Parathyroid adenoma (tissue), 2 donors: ENCODE data around the gene ZACN.

ENCODE experiments used
- H2AFZ ChIP-seq: fragments of 300-600 bp; sonication (generic); one replicate; pipeline ENCODE4 v1.7.0; 2017; ENCODE audit warnings: antibody characterized with exemption, mild to moderate bottlenecking
- H3K27ac ChIP-seq: fragments of 300-600 bp; sonication (generic); one replicate; pipeline ENCODE4 v1.7.0; 2017
- H3K27me3 ChIP-seq: fragments of 300-600 bp; sonication (generic); one replicate; pipeline ENCODE4 v1.7.0; 2017; ENCODE audit warnings: low read length; ENCODE audit not compliant: control insufficient read depth, insufficient read depth
- H3K36me3 ChIP-seq: fragments of 300-600 bp; sonication (generic); one replicate; pipeline ENCODE4 v1.7.0; 2017; ENCODE audit warnings: low read length; ENCODE audit not compliant: control insufficient read depth, insufficient read depth
- H3K4me1 ChIP-seq: fragments of 300-600 bp; sonication (generic); one replicate; pipeline ENCODE4 v1.7.0; 2017; ENCODE audit warnings: control low read depth
- H3K4me2 ChIP-seq: fragments of 300-600 bp; sonication (generic); one replicate; pipeline ENCODE4 v1.7.0; 2017; ENCODE audit warnings: low read length
- H3K4me3 ChIP-seq: fragments of 300-600 bp; sonication (generic); one replicate; pipeline ENCODE4 v1.7.0; 2017; ENCODE audit warnings: low read depth, low read length
- H3K79me2 ChIP-seq: fragments of 300-600 bp; sonication (generic); one replicate; pipeline ENCODE4 v1.7.0; 2017; ENCODE audit warnings: control low read depth
- H3K9ac ChIP-seq: fragments of 300-600 bp; sonication (generic); one replicate; pipeline ENCODE4 v1.7.0; 2017; ENCODE audit warnings: mild to moderate bottlenecking
- H3K9me3 ChIP-seq: fragments of 300-600 bp; sonication (generic); one replicate; pipeline ENCODE4 v1.7.0; 2017; ENCODE audit warnings: low read length; ENCODE audit not compliant: control insufficient read depth
- CTCF ChIP-seq: fragments of 300-600 bp; sonication (generic); IDR thresholded peaks from one replicate; pipeline ENCODE4 v1.7.0; 2017; ENCODE audit warnings: antibody characterized with exemption, mild to moderate bottlenecking
- donor health status: primary hyperparathyroidism.

Gene ZACN

GRCh38 chr17:76123749-76124581 lies 45.0 kb downstream of the ZACN start:
- H3K36me3 ChIP-seq, result no peaks in the 10 kb centered on the region
- H3K4me1 ChIP-seq, result no peaks in the 10 kb centered on the region
- no peaks in the 10 kb centered on the region for H3K27me3 ChIP-seq
- TF ChIP-seq CTCF, result no peak
- H3K9me3 ChIP-seq, result no peaks in the 10 kb centered on the region
- no peak overlapping the region for H2AFZ ChIP-seq
- H3K9ac ChIP-seq, result no peak overlapping the region
- no peak overlapping the region for H3K4me2 ChIP-seq
- no peak overlapping the region for H3K27ac ChIP-seq
- no peaks in the 10 kb centered on the region for H3K79me2 ChIP-seq
- H3K4me3 ChIP-seq, result no peak overlapping the region

GRCh38 chr17:76124582-76125390 lies 45.8 kb downstream of the ZACN start:
- H3K9me3 ChIP-seq, result no peaks in the 10 kb centered on the region
- H3K4me1 ChIP-seq, result no peaks in the 10 kb centered on the region
- no peaks in the 10 kb centered on the region for H3K36me3 ChIP-seq
- no peaks in the 10 kb centered on the region for H3K27me3 ChIP-seq
- no peak overlapping the region for H2AFZ ChIP-seq
- H3K4me3 ChIP-seq, result no peak overlapping the region
- no peaks in the 10 kb centered on the region for H3K79me2 ChIP-seq
- no peak overlapping the region for H3K4me2 ChIP-seq
- no peak overlapping the region for H3K9ac ChIP-seq
- H3K27ac ChIP-seq, result no peak overlapping the region
- TF ChIP-seq CTCF, result no peak

GRCh38 chr17:76125391-76125675 lies 46.4 kb downstream of the ZACN start:
- H3K4me1 ChIP-seq, result no peaks in the 10 kb centered on the region
- H3K9me3 ChIP-seq, result no peaks in the 10 kb centered on the region
- H2AFZ ChIP-seq, result no peak overlapping the region
- no peaks in the 10 kb centered on the region for H3K27me3 ChIP-seq
- no peaks in the 10 kb centered on the region for H3K79me2 ChIP-seq
- no peak for TF ChIP-seq CTCF
- H3K36me3 ChIP-seq, result no peaks in the 10 kb centered on the region
- H3K4me2 ChIP-seq, result no peak overlapping the region
- H3K9ac ChIP-seq, result no peak overlapping the region
- H3K4me3 ChIP-seq, result no peak overlapping the region
- H3K27ac ChIP-seq, result no peak overlapping the region

- H3K27me3 ChIP-seq, result no peaks in the 10 kb centered on the region
- H3K9ac ChIP-seq, result no peak overlapping the region
- no peak for TF ChIP-seq CTCF
- H3K4me2 ChIP-seq, result no peak overlapping the region
- no peaks in the 10 kb centered on the region for H3K9me3 ChIP-seq
- no peak overlapping the region for H2AFZ ChIP-seq
- H3K4me1 ChIP-seq, result no peaks in the 10 kb centered on the region
- no peaks in the 10 kb centered on the region for H3K36me3 ChIP-seq
- H3K79me2 ChIP-seq, result no peaks in the 10 kb centered on the region
- no peak overlapping the region for H3K4me3 ChIP-seq
- no peak overlapping the region for H3K27ac ChIP-seq
Measured at GRCh38 chr17:76125922-76126321, 46.9 kb downstream of the ZACN start.
